Measurements from ENCODE around the gene PRKACG. TPM values are rescaled to one million over a fixed set of nuclear protein-coding genes. Genes with fewer than 3 reads are reported as not detected.

Gene PRKACG
- total RNA-seq, 3 donors from 2014 or later (not counting 1 experiment from before 2014, with no cell fraction given) = not detected

DNA sequence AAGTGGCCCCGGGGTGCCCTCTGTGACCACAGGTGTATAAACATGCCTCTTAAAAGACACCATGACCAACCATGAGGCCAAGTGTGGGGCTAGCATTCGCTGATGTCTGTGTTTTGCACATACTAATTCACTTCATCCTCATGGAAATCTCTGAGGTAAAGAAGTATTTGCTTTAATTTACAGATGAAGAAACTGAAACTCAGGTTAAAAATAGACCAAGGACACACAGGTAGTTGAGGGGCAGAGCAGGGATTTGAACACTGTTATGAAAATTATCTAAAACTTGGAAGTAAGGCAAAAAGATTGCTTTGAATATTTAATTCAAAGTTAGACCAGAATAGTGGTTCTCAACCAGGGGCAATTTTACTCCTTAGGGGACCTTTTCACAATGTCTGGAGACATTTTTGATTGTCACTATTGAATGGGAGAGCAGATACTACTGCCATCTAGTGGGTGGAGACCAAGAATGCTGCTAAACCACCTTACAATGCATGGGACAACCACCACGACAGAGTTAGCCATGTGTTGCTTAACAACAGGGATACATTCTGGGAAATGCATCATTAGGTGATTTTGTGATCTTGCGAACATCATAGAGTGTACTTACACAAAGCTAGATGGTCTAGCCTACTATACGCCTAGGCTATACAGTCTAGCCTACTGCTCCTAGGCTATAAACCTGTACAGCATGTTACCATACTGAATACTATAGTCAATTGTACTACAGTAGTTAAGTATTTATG, 13.6 kb upstream of the PRKACG start:
- DNase-seq (peak in 1 of 2 donors; percentile 79), ATAC-seq (peak; percentile 85 to 91 (median 87))
- 65% methylated on average over 4 of the region's 5 CpGs for WGBS (ENCODE audit: insufficient coverage)
- Histone ChIP-seq H3K27me3 (ENCODE audit: control insufficient read depth, insufficient read depth, low read length) (no peaks in the 10 kb centered on the region), H3K27ac (ENCODE audit: low read length) (no peak overlapping the region), H3K4me1 (ENCODE audit: control insufficient read depth, insufficient read depth, low read length) (peaks cover 19% of the 10 kb centered on the region), H3K9me3 (ENCODE audit: control insufficient read depth, insufficient read depth, low read length) (no peaks in the 10 kb centered on the region), H3K4me3 (ENCODE audit: low read length) (no peak overlapping the region), H3K36me3 (ENCODE audit: control insufficient read depth, insufficient read depth, low read length) (no peaks in the 10 kb centered on the region)
- Mint-ChIP-seq H3K9me3 (no peaks in the 10 kb centered on the region), H3K36me3 (no peaks in the 10 kb centered on the region), H3K27ac (peak overlapping the region; percentile 32 to 37), H3K27me3 (ENCODE audit: low read depth in 2 of 2) (no peaks in the 10 kb centered on the region), H3K4me3 (no peak overlapping the region), H3K4me1 (peaks cover 36 to 38% of the 10 kb centered on the region in 2 donors)
- TF ChIP-seq, protein P1, sequence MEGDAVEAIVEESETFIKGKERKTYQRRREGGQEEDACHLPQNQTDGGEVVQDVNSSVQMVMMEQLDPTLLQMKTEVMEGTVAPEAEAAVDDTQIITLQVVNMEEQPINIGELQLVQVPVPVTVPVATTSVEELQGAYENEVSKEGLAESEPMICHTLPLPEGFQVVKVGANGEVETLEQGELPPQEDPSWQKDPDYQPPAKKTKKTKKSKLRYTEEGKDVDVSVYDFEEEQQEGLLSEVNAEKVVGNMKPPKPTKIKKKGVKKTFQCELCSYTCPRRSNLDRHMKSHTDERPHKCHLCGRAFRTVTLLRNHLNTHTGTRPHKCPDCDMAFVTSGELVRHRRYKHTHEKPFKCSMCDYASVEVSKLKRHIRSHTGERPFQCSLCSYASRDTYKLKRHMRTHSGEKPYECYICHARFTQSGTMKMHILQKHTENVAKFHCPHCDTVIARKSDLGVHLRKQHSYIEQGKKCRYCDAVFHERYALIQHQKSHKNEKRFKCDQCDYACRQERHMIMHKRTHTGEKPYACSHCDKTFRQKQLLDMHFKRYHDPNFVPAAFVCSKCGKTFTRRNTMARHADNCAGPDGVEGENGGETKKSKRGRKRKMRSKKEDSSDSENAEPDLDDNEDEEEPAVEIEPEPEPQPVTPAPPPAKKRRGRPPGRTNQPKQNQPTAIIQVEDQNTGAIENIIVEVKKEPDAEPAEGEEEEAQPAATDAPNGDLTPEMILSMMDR (IDR thresholded peaks at IDR 0.05) = peak; percentile 87
- intact Hi-C loops (cut with micrococcal nuclease) = loop anchor here (1.0 kb wide), 1 partner anchor 443 kb away; no protein-coding TSS in a partner anchor

DNA sequence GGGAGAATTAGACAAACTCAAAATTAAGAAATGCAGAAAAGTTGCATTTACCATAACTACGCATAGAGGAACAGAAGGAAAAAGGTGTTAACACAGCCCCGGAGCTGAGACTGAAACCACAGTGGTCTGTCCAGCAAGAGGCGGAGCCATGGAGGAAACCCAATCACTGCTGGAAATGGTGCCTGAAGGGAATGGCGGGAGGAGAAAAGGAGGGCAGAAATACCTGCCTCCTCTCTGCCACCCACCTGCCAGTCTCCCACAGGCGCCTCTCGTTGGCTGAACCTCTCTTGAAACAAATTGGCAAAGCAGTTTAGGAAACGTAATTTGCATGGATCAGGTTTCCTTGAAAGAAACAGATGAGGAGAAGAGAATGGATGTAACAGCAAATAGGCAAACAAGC, 9.7 kb upstream of the PRKACG start:
- no peak overlapping the region for H3K4me3 Mint-ChIP-seq
- H3K36me3 Mint-ChIP-seq = no peaks in the 10 kb centered on the region
- Histone ChIP-seq H3K36me3 (ENCODE audit: control insufficient read depth, insufficient read depth, low read length) (no peaks in the 10 kb centered on the region), H3K4me1 (ENCODE audit: control insufficient read depth, insufficient read depth, low read length) (peaks cover 29% of the 10 kb centered on the region), H3K27me3 (ENCODE audit: control insufficient read depth, insufficient read depth, low read length) (no peaks in the 10 kb centered on the region), H3K4me3 (ENCODE audit: low read length) (no peak overlapping the region), H3K27ac (ENCODE audit: low read length) (no peak overlapping the region), H3K9me3 (ENCODE audit: control insufficient read depth, insufficient read depth, low read length) (no peaks in the 10 kb centered on the region)
- no peaks in the 10 kb centered on the region for H3K9me3 Mint-ChIP-seq
- intact Hi-C loops (cut with micrococcal nuclease) = no loop called here
- H3K27me3 Mint-ChIP-seq (ENCODE audit: low read depth in 2 of 2) = no peaks in the 10 kb centered on the region
- WGBS (ENCODE audit: insufficient coverage) = 70% methylated on average over 5 of the region's 7 CpGs
- H3K27ac Mint-ChIP-seq = no peak overlapping the region
- DNase-seq (no peak), ATAC-seq (no peak)
- H3K4me1 Mint-ChIP-seq = peaks cover 48 to 50% of the 10 kb centered on the region in 2 donors
- TF ChIP-seq, protein P1 (IDR thresholded peaks at IDR 0.05) = no peak

DNA sequence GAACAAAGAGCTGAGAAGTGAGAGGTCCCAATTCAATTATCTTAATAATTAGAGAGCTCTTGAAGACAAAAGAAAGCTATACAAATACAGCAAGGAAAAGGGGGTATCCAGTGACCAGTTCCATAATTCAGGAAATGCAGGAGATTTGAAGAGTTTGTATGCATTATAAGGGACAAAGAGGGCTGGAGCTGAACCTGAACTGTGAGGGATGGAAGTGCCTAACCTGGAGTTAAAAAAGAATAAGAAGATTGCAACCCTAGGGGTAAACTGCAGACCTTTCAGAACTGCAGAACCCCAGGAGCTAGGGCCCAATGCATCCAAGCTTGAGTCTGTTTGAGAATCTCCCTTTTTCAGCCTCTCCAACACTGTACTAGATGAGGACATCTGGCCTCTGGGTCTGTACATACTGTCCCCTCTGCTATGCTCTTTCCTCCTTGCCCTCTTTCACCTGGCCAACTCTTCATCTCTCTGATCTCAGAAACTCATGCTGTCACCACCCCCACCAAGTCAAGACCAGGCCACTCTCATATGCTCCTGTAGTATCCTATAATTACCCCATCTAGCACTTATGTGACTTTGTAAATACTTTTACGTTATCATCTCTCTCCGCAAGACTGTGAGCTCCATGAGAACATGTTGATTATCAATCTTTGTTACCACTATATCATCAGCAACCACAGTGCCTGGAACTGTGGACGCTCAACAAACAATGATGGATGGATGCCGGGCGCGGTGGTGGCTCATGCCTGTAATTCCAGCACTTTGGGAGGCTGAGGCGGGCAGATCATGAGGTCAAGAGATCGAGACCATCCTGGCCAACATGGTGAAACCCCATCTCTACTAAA, 6.6 kb upstream of the PRKACG start:
- Mint-ChIP-seq H3K4me3 (peak overlapping the region; percentile 80), H3K27me3 (ENCODE audit: low read depth in 2 of 2) (no peaks in the 10 kb centered on the region), H3K9me3 (no peaks in the 10 kb centered on the region), H3K36me3 (no peaks in the 10 kb centered on the region), H3K27ac (peak overlapping the region; percentile 78 to 79), H3K4me1 (peaks cover 35 to 37% of the 10 kb centered on the region in 2 donors)
- Histone ChIP-seq H3K36me3 (ENCODE audit: control insufficient read depth, insufficient read depth, low read length) (no peaks in the 10 kb centered on the region), H3K27me3 (ENCODE audit: control insufficient read depth, insufficient read depth, low read length) (no peaks in the 10 kb centered on the region), H3K4me1 (ENCODE audit: control insufficient read depth, insufficient read depth, low read length) (peaks cover 17% of the 10 kb centered on the region), H3K27ac (ENCODE audit: low read length) (no peak overlapping the region), H3K4me3 (ENCODE audit: low read length) (no peak overlapping the region), H3K9me3 (ENCODE audit: control insufficient read depth, insufficient read depth, low read length) (no peaks in the 10 kb centered on the region)
- intact Hi-C loops (cut with micrococcal nuclease) = no loop called here
- ATAC-seq (no peak), DNase-seq (no peak)
- TF ChIP-seq, protein P1 (IDR thresholded peaks at IDR 0.05) = no peak
- WGBS (ENCODE audit: insufficient coverage) = 98% methylated on average over 8 of the region's 8 CpGs
